ES-I3 (cell line): ENCODE data around the gene CCNY.

ENCODE experiments used
- H3K36me3 ChIP-seq: 2 replicates; pipeline ENCODE4 v1.6.1; 2013; ENCODE audit warnings: mild to moderate bottlenecking, low read length, control low read depth, moderate library complexity; ENCODE audit not compliant: insufficient read depth
- H3K4me1 ChIP-seq: 2 replicates; pipeline ENCODE4 v1.6.1; 2013; ENCODE audit warnings: mild to moderate bottlenecking, control low read depth, low read length; ENCODE audit not compliant: insufficient read depth
- H3K9ac ChIP-seq: 2 replicates; pipeline ENCODE4 v1.6.1; 2013; ENCODE audit warnings: low read depth, mild to moderate bottlenecking, low read length, moderate library complexity
- H3K9me3 ChIP-seq: 2 replicates; pipeline ENCODE4 v1.6.1; 2013; ENCODE audit warnings: mild to moderate bottlenecking, low read length, moderate library complexity; ENCODE audit not compliant: control insufficient read depth, insufficient read depth

The CCNY gene

DNA sequence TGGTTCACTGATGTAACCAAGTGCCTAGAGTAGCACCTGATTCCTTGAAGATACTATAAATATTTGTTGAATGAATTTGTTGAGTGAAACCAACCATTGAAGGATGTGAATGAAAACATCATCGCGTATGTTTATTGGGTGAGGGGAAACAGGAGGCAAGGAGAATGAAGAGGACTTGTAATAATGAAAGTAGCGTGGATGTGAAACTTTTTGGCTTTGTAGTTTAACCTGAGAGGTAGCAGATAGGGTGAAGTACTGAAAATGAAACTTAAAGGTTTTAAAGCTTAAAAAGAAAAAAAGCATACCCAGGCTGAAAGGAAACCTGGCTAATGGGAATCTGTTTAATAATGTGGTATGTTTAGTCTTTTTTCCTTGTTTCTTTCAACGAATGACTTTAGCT is 5.2 kb downstream of the CCNY start:
- H3K9ac ChIP-seq = no peak overlapping the region
- H3K4me1 ChIP-seq = peaks cover 5% of the 10 kb centered on the region; the same call in 1 of the 2 replicates
- H3K36me3 ChIP-seq = no peaks in the 10 kb centered on the region
- H3K9me3 ChIP-seq = no peaks in the 10 kb centered on the region

DNA sequence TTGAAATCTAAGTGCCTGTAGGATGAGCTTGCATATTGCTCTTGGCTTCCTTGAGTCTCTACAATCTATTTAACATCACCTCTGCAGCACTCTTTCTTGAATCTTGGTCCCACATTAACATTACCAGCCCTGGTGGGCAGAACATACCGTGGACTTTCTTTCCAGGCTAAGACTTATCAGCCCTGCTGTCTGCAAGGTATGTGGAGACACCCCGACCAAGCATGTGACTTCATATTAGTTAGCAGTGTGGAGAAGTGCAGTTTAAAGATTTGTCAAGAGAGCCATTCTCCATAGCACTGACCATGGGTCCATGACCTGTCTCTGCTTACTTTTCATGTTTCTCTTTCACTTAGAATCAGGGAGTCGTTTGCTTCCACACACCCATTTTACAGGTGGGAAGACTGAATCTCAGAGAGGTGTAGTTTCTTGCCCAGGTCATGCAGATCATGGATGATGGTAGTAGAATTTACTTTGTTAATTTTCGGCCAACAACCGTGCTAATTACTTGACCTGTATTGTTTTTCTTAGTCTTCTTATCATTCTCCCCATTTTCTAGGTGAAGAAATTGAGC is 6.0 kb downstream of the CCNY start:
- Histone ChIP-seq H3K9ac (no peak overlapping the region), H3K9me3 (no peaks in the 10 kb centered on the region), H3K36me3 (no peaks in the 10 kb centered on the region), H3K4me1 (peaks cover 5% of the 10 kb centered on the region; the same call in 1 of the 2 replicates)

DNA sequence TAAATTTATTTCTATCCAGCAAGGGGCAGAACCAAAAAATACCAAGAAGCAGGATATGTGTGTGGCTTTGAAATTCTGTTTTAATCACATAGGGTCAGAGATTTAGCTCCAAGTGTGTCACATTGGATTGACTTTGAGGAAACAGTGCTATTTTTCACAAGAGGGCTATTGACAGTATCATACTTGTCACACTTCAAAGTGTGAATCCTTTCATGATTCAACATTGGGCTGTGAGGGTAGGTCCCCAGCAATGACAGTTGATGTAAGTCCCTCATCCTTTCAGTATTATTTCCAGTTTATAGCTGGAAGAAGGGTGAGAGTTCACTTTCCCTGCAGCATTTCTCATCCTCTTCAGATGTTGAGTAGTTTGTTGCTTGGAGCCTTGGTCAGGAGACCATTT is 7.4 kb downstream of the CCNY start:
- peaks cover 5% of the 10 kb centered on the region; the same call in 1 of the 2 replicates for H3K4me1 ChIP-seq
- H3K9me3 ChIP-seq = no peaks in the 10 kb centered on the region
- no peak overlapping the region for H3K9ac ChIP-seq
- no peaks in the 10 kb centered on the region for H3K36me3 ChIP-seq

DNA sequence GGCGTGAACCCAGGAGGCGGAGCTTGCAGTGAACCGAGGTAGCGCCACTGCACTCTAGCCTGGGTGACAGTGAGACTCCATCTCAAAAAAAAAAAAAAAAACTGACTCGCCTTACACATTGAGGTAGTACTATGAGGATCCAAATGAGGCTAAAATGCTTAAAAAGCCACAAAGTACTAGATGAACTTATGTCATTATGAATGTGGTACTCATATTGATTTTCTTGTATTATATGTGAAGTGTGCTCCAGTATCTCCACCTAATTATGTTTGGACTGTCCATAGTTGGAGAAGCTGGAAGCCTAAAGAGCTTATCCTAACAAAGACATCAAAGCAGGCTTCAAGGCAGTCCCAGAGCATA is 9.1 kb downstream of the CCNY start:
- Histone ChIP-seq H3K9ac (no peak overlapping the region), H3K9me3 (no peaks in the 10 kb centered on the region), H3K4me1 (peaks cover 5% of the 10 kb centered on the region; the same call in 1 of the 2 replicates), H3K36me3 (no peaks in the 10 kb centered on the region)

DNA sequence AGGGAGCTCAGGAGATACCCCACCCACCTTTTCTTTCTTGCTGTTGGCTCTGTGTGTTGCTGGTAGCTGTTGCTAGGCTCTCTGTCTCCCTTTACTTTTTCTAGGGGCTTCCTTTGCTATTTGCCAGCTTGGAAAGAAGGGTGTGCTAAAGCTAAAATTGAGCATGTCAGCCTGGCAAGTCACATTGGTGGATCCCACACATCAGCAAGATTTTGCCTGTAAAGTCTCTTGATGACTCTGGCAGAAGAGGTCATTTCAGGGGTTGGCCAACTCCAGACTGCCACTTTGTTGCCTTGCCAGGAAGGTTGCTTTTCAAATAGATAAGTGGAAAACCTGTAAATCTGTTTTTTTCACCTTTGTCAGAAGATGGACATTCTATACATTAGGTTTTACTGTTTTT is 9.9 kb downstream of the CCNY start:
- Histone ChIP-seq H3K9ac (no peak overlapping the region), H3K4me1 (peaks cover 2% of the 10 kb centered on the region; the same call in 1 of the 2 replicates), H3K36me3 (no peaks in the 10 kb centered on the region), H3K9me3 (no peaks in the 10 kb centered on the region)

DNA sequence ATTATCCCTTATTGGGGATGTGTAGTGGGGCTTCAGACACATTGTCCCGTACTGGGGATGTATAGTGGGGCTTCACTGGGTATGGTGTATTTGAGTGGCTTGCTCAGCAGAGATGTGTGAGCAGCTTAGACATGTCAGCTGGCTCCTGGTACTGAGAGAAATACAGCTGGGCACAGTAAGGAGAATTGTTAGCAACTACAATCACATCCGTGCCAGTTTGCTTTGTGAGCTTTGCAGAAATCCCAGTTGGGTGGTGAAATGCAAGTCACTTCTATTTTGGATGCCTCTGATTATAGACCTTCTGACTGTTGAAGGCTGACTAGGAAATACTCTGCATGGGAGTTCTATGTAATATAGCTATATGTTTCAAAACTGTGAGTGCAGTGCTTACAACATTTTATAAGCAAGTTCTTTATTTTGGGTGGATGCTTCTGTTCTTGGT is 10.8 kb downstream of the CCNY start:
- no peaks in the 10 kb centered on the region for H3K9me3 ChIP-seq
- H3K9ac ChIP-seq = no peak overlapping the region
- H3K36me3 ChIP-seq = no peaks in the 10 kb centered on the region
- H3K4me1 ChIP-seq = no peaks in the 10 kb centered on the region; the same call in none of the 2 replicates

DNA sequence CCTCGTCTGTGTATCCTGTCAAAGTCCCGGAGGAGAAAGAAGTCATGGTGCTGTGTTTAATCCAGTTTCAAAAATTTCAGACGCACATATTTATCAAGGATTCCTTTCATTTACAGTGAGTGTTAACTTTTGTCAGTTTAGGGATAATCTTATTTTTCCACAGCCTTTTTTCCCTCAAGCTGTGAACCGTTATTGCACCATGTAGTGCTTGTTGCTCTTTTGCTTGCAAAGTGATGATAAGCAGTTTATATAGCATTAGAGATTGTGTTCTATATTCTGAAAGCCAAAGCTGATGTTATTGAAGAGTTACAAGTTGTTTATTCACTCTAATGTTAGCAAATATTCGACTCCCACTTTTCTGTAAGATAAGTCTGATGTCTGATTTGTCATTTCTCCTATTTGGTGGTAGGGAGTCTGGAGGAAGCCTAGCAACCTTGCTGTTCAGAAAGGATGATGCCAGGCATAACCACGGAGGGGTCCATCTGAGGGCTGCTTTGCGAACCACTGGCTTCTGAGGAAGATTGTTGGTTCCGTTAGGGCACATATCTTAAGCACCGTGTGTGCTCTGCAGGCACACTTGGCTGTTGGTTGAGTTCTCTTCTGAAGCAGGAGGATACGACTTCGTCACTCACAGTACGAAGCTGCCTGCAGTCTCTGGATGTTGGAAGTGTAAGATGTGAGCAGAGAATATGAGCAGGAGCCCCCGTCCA is 11.7 kb downstream of the CCNY start:
- Histone ChIP-seq H3K36me3 (no peaks in the 10 kb centered on the region), H3K4me1 (no peaks in the 10 kb centered on the region; the same call in none of the 2 replicates), H3K9me3 (no peaks in the 10 kb centered on the region), H3K9ac (no peak overlapping the region)

DNA sequence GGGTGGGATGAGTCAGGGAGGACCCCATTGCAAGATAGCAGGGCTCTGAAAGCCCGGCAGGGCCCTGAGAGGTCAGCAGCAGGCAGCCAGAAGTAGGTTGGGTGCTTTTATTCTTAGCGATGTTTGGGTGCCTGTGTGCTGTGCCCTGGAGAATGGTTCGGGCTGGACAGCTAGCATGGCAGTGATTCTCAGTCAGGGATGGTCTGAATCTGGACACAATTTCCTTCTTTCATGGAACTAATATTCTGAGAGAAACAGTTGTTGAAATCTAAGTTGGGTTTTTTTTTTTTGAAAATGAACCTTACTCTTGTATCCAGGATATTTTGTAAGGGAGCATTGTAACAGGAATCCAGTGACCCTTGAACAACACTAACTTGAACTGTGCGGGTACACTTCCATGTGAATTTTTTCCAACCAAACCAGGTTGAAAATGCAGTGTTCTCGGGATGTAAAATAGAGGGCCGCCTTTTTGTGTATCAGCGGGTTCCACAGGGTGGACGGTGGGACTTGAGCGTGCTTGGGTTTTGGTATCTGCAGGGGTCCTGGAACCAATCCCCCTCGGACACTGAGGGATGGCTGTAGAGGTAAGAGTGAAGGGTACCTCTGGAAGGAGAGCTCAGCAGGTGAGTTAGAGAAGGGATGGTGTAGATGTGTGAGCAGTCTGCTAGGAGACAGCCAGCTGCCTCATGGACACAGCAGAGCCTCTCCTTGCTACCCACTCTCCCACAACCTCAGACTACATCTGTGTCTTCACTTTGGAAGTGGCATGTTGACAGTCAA is 12.5 kb downstream of the CCNY start:
- no peaks in the 10 kb centered on the region; the same call in none of the 2 replicates for H3K4me1 ChIP-seq
- H3K9ac ChIP-seq = no peak overlapping the region
- no peaks in the 10 kb centered on the region for H3K36me3 ChIP-seq
- H3K9me3 ChIP-seq = no peaks in the 10 kb centered on the region

DNA sequence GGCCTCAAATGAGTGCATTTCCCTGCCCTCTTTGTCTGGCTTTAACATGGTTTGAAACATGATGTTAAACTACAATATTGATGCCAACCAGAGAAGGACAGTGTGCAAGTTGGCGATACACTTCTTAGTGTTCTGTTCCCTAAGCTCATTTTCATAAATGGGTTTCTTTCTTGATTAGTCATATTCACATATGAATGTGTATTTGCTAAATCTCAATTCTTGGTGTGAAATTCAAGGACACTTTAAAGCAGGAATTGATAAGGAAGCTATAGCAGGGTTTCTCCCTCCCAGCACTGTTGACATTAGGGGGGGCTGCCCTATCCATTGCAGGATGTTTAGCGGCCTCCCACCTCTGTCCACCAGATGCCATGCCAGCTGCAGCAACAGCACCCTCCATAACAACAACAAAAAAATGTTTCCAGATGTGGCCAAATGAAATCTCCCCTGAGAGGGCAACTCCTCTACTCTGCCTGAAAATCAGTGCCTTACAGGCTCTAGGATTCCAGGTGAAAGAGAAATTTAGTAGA is 13.1 kb downstream of the CCNY start:
- Histone ChIP-seq H3K4me1 (no peaks in the 10 kb centered on the region; the same call in none of the 2 replicates), H3K36me3 (no peaks in the 10 kb centered on the region), H3K9ac (no peak overlapping the region), H3K9me3 (no peaks in the 10 kb centered on the region)

DNA sequence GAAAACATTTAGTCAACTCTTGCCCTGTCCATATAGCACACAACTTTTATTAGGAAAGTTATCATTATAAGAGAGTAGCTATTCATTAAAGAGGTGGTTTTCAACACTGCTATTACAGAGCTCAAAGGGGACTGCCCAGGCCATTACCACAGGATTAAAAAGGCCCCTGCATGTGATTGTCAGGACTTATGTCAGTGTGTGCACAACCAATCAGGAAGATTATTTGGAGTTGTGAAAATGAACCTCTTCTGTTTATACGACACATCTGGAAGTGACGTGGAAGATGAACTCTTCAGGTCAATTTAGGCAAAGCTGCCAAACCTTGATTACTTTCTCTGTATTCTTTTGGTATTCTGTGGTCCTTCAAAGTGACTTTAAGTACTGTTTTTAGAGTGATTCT is 14.7 kb downstream of the CCNY start:
- no peaks in the 10 kb centered on the region for H3K36me3 ChIP-seq
- H3K4me1 ChIP-seq = no peaks in the 10 kb centered on the region; the same call in none of the 2 replicates
- H3K9me3 ChIP-seq = no peaks in the 10 kb centered on the region
- H3K9ac ChIP-seq = no peak overlapping the region

DNA sequence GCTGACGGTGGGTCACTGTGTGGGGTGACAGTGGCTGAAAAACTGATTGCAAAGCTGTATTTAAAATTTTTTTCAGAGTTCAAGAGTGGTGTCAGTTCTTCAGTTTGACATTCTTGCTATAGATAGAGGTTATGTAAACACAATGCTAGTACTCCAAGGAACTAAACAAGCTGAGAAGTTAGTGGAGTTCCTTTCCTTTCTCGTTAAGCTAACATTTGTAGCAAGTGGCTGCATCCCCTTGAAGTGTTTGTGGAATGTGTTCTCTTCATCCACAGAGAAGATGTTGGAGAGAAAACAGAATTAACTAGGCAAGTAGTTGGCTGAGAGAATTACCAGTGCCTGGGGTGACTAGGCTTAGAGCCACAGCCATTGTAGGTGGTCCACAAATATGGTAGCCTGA is 15.8 kb downstream of the CCNY start:
- Histone ChIP-seq H3K36me3 (no peaks in the 10 kb centered on the region), H3K9me3 (no peaks in the 10 kb centered on the region), H3K4me1 (no peaks in the 10 kb centered on the region; the same call in 1 of the 2 replicates), H3K9ac (no peak overlapping the region)

DNA sequence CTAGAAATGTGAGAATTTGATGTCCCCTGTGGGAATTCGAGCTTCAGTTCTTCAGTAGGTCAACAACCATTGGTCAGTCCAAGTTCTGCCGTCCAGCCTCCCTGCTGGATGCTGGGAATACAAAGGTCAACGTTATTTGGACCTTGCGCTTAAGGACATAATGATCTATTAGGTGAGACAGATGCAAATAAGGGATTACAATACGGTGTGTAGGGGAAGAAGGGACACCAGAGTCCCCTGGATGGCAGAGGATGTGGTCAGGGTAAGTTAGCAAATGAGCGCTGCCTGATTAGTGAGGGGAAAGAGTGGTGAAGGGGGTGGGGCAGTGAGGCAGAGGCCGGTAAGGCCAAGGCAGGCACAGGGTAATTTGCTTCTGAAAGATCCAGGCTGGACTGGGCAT is 16.2 kb downstream of the CCNY start:
- Histone ChIP-seq H3K9me3 (no peaks in the 10 kb centered on the region), H3K4me1 (no peaks in the 10 kb centered on the region; the same call in 1 of the 2 replicates), H3K36me3 (no peaks in the 10 kb centered on the region), H3K9ac (no peak overlapping the region)

DNA sequence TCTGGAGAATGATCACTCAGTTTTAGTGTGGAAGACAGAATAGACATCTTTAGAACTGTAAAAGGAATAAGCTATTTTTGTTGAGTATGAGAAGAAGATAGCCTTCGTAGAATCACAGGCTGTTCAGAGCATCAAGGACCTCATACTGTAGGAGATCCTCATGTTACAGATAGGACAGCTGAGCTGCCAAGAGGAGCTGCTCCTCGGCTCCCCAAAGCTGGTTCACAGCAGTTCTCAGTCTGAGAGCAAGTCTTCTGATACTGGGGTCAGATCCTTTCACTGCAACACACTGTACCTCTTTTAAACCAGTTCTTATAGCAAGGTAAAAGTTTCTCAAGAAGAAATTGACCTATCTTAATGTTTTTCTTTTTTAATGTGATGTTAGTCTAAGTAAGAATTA is 17.1 kb downstream of the CCNY start:
- Histone ChIP-seq H3K9ac (no peak overlapping the region), H3K9me3 (no peaks in the 10 kb centered on the region), H3K4me1 (no peaks in the 10 kb centered on the region; the same call in 1 of the 2 replicates), H3K36me3 (no peaks in the 10 kb centered on the region)

DNA sequence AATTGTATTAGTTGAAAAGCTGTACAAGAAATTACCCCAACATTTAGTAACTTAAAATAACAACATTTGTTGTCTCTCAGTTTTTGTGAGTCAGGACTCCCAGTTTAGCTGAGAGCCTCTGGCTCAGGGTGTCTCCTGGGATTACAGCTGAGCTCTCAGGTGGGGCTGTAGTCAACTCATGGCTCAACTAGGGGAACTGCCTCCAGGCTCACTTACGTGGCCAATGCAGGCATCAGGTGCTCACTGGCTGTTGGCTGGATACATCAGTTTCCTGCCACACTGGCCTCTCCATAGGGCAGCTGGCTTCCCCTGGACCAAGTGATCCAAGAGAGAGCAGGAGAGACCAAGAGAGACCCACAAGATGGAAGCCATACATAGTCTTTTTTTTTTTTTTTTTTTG is 17.5 kb downstream of the CCNY start:
- H3K36me3 ChIP-seq = no peaks in the 10 kb centered on the region
- H3K9ac ChIP-seq = no peak overlapping the region
- no peaks in the 10 kb centered on the region for H3K9me3 ChIP-seq
- no peaks in the 10 kb centered on the region; the same call in 1 of the 2 replicates for H3K4me1 ChIP-seq
